Type B pancreatic cell (in vitro differentiated cells): Measurements from ENCODE around the gene EPB41L4B. TPM values are rescaled to one million over a fixed set of nuclear protein-coding genes. Genes with fewer than 3 reads are reported as not detected.

Experiments
- DNase-seq: peaks from one replicate; pipeline ENCODE4 v3.0.0; 2021; ENCODE audit warnings: mixed read lengths; ENCODE audit not compliant: unreplicated experiment; ENCODE audit errors: extremely low spot score
- H3K27ac Mint-ChIP-seq: 2 replicates; pipeline ENCODE4 v1.8.0; 2021; ENCODE audit warnings: mild to moderate bottlenecking, mixed read lengths
- H3K27me3 Mint-ChIP-seq: 2 replicates; pipeline ENCODE4 v1.8.0; 2021; ENCODE audit warnings: mixed read lengths
- H3K36me3 Mint-ChIP-seq: 2 replicates; pipeline ENCODE4 v1.8.0; 2021; ENCODE audit warnings: mixed read lengths
- H3K4me1 Mint-ChIP-seq: one replicate; pipeline ENCODE4 v1.8.0; 2021; ENCODE audit warnings: mixed read lengths; ENCODE audit not compliant: unreplicated experiment
- H3K4me3 Mint-ChIP-seq: 2 replicates; pipeline ENCODE4 v1.8.0; 2021; ENCODE audit warnings: mild to moderate bottlenecking, mixed read lengths
- H3K9me3 Mint-ChIP-seq: 2 replicates; pipeline ENCODE4 v1.8.0; 2021; ENCODE audit warnings: mixed read lengths
- total RNA-seq: library from RNA; stranded (reverse); gene quantifications from 2 replicates; pipeline ENCODE4 v1.2.1, GENCODE V29; 2021; ENCODE audit warnings: low replicate concordance
- TF ChIP-seq, protein P1 (sequence below): fragments of 200-600 bp; sonication (generic); conservative IDR thresholded peaks from 2 replicates; pipeline ENCODE4 v1.5.0; 2021; ENCODE audit warnings: antibody characterized with exemption, mild to moderate bottlenecking

EPB41L4B gene
- total RNA-seq, 1 donor from 2014 or later: 14.4 TPM

DNA sequence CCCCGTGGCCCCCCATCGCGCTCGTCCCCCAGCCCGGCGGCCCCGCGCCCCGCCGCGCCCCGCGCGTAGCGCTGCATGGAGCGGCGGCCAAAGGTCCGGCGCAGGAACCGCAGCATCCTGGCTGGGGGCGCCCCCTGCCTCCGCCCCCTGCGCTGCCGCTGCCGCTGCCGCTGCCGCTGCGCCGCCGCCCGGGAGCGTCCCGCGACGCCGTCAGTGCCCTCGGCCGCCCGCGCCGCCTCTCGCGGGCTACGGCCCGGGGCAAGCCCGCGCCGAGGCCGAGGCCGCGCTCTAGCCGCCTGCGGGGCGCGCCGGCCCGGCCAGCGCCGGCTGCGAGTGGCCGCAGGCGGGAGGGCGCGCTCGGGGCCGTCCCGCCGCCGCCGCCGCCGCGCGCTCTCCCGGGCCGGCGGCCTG, 523 bp downstream of the EPB41L4B start:
- Mint-ChIP-seq H3K4me1 (peaks cover 33% of the 10 kb centered on the region), H3K9me3 (no peaks in the 10 kb centered on the region), H3K27me3 (peaks cover 36% of the 10 kb centered on the region), H3K4me3 (no peak overlapping the region), H3K27ac (no peak overlapping the region), H3K36me3 (no peaks in the 10 kb centered on the region)
- TF ChIP-seq, protein P1, sequence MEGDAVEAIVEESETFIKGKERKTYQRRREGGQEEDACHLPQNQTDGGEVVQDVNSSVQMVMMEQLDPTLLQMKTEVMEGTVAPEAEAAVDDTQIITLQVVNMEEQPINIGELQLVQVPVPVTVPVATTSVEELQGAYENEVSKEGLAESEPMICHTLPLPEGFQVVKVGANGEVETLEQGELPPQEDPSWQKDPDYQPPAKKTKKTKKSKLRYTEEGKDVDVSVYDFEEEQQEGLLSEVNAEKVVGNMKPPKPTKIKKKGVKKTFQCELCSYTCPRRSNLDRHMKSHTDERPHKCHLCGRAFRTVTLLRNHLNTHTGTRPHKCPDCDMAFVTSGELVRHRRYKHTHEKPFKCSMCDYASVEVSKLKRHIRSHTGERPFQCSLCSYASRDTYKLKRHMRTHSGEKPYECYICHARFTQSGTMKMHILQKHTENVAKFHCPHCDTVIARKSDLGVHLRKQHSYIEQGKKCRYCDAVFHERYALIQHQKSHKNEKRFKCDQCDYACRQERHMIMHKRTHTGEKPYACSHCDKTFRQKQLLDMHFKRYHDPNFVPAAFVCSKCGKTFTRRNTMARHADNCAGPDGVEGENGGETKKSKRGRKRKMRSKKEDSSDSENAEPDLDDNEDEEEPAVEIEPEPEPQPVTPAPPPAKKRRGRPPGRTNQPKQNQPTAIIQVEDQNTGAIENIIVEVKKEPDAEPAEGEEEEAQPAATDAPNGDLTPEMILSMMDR: no peak
- DNase-seq: no peak

GRCh38 chr9:109319626-109320241, 1.1 kb downstream of the EPB41L4B start:
- TF ChIP-seq, protein P1: no peak
- Mint-ChIP-seq H3K36me3 (no peaks in the 10 kb centered on the region), H3K27me3 (peaks cover 36% of the 10 kb centered on the region), H3K27ac (peak overlapping the region; percentile 80), H3K4me3 (peak overlapping the region; percentile 89), H3K9me3 (no peaks in the 10 kb centered on the region), H3K4me1 (peaks cover 34% of the 10 kb centered on the region)
- DNase-seq: peak; percentile 72

DNA sequence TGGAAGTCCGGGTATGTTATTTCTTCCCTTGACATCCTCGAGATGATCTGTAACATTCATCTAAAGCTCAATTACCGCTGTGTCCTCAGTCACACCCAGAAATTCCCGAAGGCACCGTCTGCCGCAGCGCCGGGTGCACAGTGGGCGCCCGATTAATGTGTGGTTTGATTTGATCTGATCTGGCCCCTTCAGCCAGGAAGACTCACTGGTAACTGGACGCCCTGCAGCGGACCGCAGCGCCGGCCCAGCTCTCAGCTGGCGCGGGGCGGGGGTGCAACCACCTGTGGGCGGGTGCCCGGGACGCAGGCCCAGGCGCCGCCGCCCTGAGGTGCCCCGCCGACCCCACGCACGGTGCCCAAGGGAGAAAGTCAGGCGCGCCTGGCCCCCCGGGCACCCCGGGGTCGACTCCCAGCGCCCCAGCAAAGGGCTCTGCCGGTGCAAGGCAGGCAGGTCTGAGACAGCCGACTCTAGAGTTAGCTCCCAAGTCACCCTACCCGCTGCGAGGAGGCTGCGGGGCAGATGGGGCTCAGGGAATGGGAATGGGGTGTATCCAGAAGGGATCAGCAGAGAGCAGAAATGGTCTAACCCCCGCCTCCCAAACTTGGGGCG, 1.7 kb downstream of the EPB41L4B start:
- Mint-ChIP-seq H3K27ac (peak overlapping the region; percentile 80), H3K4me3 (peak overlapping the region; percentile 89), H3K36me3 (no peaks in the 10 kb centered on the region), H3K4me1 (peaks cover 37% of the 10 kb centered on the region), H3K9me3 (no peaks in the 10 kb centered on the region), H3K27me3 (peaks cover 36% of the 10 kb centered on the region)
- no peak for DNase-seq
- TF ChIP-seq, protein P1: no peak

DNA sequence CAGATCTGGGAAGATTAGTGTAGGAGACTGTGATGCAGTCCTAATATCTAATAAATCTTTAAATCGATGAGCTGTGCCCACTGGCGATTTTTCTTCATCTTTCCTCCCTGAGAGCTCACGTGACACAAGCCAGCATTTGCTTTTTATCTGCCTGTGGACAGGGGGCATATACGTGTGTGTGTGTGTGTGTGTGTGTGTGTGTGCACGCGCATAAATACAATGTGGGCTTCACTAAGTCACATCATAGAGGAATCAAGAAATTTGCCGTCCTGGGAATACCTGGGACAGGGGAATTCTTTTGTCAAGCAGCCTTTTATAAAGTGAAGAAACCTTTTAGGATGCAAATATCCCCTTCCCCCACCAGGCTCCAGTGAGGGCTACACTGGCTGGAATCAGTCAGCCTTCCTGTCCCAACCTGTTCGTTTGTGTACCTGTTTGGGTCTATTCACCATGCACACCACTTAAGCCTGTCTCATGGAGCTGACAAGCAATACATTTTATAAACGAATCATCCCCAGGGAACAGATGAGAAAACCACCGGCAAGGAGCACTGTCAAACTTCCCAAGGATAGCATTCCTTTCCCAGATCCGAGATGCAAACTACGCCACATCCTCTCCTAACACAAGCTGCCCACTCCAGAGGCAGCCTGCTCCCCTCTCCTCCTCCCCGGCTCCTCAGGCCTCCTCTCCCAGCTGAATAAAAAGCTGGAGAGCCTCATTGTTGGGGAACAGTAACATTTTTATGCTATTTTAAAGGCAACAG, 2.7 kb downstream of the EPB41L4B start:
- peaks cover 47% of the 10 kb centered on the region for H3K4me1 Mint-ChIP-seq
- TF ChIP-seq, protein P1: no peak
- H3K9me3 Mint-ChIP-seq: no peaks in the 10 kb centered on the region
- H3K4me3 Mint-ChIP-seq: peak overlapping the region; percentile 85
- no peak for DNase-seq
- no peaks in the 10 kb centered on the region for H3K36me3 Mint-ChIP-seq
- peak overlapping the region; percentile 58 for H3K27ac Mint-ChIP-seq
- H3K27me3 Mint-ChIP-seq: peaks cover 36% of the 10 kb centered on the region

- H3K9me3 Mint-ChIP-seq: no peaks in the 10 kb centered on the region
- TF ChIP-seq, protein P1: no peak
- peaks cover 36% of the 10 kb centered on the region for H3K27me3 Mint-ChIP-seq
- DNase-seq: no peak
- peaks cover 50% of the 10 kb centered on the region for H3K4me1 Mint-ChIP-seq
- H3K27ac Mint-ChIP-seq: peak overlapping the region; percentile 58
- H3K36me3 Mint-ChIP-seq: no peaks in the 10 kb centered on the region
- H3K4me3 Mint-ChIP-seq: peak overlapping the region; percentile 85
These were observed 3.4 kb downstream of the EPB41L4B start for GRCh38 chr9:109317311-109317978.
